Adrenal gland (tissue), 5 donors: ENCODE measurements around the gene IQSEC2.

Experiments used
- CTCF ChIP-seq, 6 experiments: fragments of 450-650 bp in 4 of 6; fragments of 200-600 bp in 2 of 6; sonication (generic) in 1 of 6; IDR thresholded peaks; 1 replicate in 5 of 6; 2 replicates in 1 of 6; pipeline versions ENCODE4 v1.5.1 to v1.8.0; 2016 to 2021; ENCODE audit warnings: antibody characterized with exemption in 6 of 6, mild to moderate bottlenecking in 2 of 6, moderate library complexity in 1 of 6
- POLR2A ChIP-seq, 2 donors: fragments of 450-650 bp; IDR thresholded peaks; one replicate each; pipeline ENCODE4 v1.6.1; 2017; ENCODE audit warnings: antibody characterized with exemption in 2 of 2, mild to moderate bottlenecking in 2 of 2, moderate library complexity in 1 of 2
- donor health status: DM: no; HTN: no; CAD: no.

GRCh38 chrX:53230116-53230515, 51.3 kb downstream of the IQSEC2 start:
- TF ChIP-seq CTCF (IDR thresholded peaks at IDR 0.05) (no peak), POLR2A (IDR thresholded peaks at IDR 0.05) (no peak)
